GM12878 (cell line): ENCODE measurements around the gene CWF19L2.

ENCODE experiments used
- EP300 ChIP-seq, 2 experiments: fragments of 150-350 bp in 1 of 2; IDR thresholded peaks; 2 replicates each; pipeline ENCODE4 v1.6.1; 2011 to 2012; ENCODE audit warnings: low read depth in 2 of 2, low read length in 2 of 2, borderline replicate concordance in 1 of 2, improper control_type of control experiment in 1 of 2, inconsistent platforms in 1 of 2; ENCODE audit not compliant: control insufficient read depth in 1 of 2
- ZNF274 ChIP-seq: IDR thresholded peaks from one replicate; pipeline ENCODE4 v1.8.0; 2011; ENCODE audit not compliant: insufficient read length, insufficient read depth
- TF ChIP-seq, protein P1 (sequence below), 3 experiments: IDR thresholded peaks in 2 of 3; conservative IDR thresholded peaks in 1 of 3; 2 replicates each; pipeline ENCODE4 v1.5.1; 2011; ENCODE audit warnings: low read depth in 3 of 3, low read length in 3 of 3, mild to moderate bottlenecking in 3 of 3, control low read depth in 2 of 3, moderate library complexity in 2 of 3, inconsistent platforms in 1 of 3, mixed read lengths in 1 of 3; ENCODE audit not compliant: control insufficient read depth in 2 of 3, insufficient read depth in 1 of 3; ENCODE audit errors: extremely low read depth in 1 of 3
- TF ChIP-seq, protein P2 (sequence below): IDR thresholded peaks from 2 replicates; pipeline ENCODE4 v1.6.1; 2012; ENCODE audit warnings: mild to moderate bottlenecking, low read depth, low read length
- TF ChIP-seq, protein P3 (sequence below): IDR thresholded peaks from 2 replicates; pipeline ENCODE4 v1.6.1; 2011; ENCODE audit warnings: low read depth, low read length, improper control_type of control experiment, borderline replicate concordance

GRCh38 chr11:107490836-107491235, 33.2 kb upstream of the CWF19L2 start:
- no peak for TF ChIP-seq EP300 (IDR thresholded peaks at IDR 0.05; ENCODE audit: borderline replicate concordance in 1 of 2, control insufficient read depth in 1 of 2, low read depth in 2 of 2, low read length in 2 of 2)
- TF ChIP-seq, protein P1, sequence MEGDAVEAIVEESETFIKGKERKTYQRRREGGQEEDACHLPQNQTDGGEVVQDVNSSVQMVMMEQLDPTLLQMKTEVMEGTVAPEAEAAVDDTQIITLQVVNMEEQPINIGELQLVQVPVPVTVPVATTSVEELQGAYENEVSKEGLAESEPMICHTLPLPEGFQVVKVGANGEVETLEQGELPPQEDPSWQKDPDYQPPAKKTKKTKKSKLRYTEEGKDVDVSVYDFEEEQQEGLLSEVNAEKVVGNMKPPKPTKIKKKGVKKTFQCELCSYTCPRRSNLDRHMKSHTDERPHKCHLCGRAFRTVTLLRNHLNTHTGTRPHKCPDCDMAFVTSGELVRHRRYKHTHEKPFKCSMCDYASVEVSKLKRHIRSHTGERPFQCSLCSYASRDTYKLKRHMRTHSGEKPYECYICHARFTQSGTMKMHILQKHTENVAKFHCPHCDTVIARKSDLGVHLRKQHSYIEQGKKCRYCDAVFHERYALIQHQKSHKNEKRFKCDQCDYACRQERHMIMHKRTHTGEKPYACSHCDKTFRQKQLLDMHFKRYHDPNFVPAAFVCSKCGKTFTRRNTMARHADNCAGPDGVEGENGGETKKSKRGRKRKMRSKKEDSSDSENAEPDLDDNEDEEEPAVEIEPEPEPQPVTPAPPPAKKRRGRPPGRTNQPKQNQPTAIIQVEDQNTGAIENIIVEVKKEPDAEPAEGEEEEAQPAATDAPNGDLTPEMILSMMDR (IDR thresholded peaks at IDR 0.05 in 2 of 3, conservative IDR thresholded peaks at IDR 0.05 in 1 of 3; ENCODE audit: control insufficient read depth in 2 of 3, extremely low read depth in 1 of 3, insufficient read depth in 1 of 3, low read depth in 3 of 3, low read length in 3 of 3), result no peak
- TF ChIP-seq, protein P2, sequence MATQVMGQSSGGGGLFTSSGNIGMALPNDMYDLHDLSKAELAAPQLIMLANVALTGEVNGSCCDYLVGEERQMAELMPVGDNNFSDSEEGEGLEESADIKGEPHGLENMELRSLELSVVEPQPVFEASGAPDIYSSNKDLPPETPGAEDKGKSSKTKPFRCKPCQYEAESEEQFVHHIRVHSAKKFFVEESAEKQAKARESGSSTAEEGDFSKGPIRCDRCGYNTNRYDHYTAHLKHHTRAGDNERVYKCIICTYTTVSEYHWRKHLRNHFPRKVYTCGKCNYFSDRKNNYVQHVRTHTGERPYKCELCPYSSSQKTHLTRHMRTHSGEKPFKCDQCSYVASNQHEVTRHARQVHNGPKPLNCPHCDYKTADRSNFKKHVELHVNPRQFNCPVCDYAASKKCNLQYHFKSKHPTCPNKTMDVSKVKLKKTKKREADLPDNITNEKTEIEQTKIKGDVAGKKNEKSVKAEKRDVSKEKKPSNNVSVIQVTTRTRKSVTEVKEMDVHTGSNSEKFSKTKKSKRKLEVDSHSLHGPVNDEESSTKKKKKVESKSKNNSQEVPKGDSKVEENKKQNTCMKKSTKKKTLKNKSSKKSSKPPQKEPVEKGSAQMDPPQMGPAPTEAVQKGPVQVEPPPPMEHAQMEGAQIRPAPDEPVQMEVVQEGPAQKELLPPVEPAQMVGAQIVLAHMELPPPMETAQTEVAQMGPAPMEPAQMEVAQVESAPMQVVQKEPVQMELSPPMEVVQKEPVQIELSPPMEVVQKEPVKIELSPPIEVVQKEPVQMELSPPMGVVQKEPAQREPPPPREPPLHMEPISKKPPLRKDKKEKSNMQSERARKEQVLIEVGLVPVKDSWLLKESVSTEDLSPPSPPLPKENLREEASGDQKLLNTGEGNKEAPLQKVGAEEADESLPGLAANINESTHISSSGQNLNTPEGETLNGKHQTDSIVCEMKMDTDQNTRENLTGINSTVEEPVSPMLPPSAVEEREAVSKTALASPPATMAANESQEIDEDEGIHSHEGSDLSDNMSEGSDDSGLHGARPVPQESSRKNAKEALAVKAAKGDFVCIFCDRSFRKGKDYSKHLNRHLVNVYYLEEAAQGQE, result no peak
- TF ChIP-seq, protein P3, sequence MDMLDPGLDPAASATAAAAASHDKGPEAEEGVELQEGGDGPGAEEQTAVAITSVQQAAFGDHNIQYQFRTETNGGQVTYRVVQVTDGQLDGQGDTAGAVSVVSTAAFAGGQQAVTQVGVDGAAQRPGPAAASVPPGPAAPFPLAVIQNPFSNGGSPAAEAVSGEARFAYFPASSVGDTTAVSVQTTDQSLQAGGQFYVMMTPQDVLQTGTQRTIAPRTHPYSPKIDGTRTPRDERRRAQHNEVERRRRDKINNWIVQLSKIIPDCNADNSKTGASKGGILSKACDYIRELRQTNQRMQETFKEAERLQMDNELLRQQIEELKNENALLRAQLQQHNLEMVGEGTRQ, result no peak
- TF ChIP-seq ZNF274, result no peak
